ENCODE data around the gene FAM53B.
A peak's percentile ranks its signal among the peaks of the same experiment; 100 is the strongest.
"Not testable (repeated sequence)": the region's sequence is repeated elsewhere in the genome, so short reads cannot be mapped to it uniquely, and the experiment has no call there.

The FAM53B gene

DNA sequence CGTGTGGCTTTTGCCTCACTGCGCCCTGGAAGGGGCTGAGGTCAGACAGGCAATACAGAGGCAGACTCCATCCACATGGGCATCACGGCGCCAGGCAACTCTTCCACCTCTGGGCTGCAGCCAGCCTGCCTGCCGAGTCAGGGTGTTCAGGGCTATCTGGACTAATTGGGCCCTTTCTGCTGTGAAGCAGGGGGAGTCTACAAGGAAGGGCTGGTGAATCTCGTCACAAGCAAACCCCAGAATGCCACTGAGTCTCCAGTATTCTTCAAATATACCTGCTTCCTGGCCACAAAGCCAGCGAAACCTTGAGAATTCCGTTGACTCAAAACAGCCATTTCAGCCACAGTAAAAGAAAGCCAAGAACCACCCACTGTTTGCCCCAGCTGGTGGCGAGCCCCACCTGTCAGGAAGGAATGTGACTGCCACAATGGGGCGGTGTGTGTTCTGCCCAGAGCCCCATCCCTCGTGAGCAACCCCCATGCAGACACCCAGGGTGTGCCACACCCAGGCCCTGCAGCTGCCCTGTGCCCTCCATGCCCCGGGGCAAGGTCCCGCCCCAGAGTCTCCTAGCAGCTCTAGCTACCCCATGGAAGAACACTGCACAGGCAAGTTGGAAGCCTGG, 117.3 kb downstream of the FAM53B start:
- peak; percentile 43 for DNase-seq (ENCODE audit: low spot score)

DNA sequence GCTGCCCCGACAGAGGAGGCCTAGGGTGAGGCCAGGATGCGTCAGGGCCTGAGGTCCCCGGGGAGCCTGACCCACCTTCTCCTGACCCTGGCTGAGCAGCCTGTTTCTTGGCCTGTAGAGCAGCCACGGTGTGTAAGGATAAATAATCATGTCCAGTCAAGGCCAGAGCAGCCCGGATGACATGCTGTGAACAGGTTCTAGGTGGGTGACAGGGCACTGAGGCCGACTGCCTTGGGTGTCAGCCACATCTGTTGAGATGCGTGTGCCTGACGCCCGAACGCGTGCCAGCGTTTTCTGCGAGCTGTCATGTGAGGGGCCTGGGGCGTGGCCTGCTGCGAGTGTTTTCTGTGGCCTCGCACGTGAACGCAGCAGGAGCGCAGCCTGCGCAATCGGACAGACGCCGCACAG, 118.3 kb downstream of the FAM53B start:
- DNase-seq (ENCODE audit: low spot score): no peak

DNA sequence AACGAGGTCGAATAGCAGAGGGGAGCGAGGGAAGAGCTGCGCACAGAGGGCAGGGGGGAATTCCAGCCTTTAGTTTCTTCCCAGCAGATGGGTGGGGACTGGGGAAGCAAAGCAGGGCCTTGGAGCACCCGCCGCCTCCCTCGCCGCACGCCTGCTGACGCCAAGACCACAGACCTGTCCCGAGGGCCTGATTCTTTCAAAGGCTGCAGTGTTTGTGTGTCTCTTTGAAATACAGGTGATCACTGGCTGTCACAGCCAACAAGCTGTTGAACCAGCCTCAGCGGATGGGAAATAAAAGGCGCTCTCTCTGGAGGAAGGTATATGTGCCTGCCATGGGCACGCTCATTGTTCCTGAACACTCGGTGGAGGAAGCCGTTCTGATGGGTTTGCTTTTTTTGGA, 119.3 kb downstream of the FAM53B start:
- no peak for DNase-seq (ENCODE audit: low spot score)

DNA sequence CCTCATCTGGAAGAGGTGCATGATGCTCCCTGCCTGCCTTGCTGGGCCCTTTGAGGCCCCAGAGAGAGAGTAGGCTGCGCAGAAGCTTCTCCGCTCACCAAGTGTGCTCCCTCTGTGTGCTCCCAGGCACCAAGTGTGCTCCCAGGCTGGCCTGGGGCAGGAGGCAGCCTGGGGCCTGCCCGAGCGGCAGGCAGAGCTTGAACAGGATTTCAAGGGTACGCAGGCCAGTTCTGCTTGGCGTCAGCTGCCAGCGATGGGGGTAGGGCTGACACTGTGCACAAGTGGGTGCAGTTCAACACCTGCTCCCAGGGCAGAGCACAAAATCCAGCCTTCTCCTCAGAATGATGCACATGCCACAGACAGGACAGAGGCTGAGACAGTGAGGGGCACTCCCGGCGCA, 119.7 kb downstream of the FAM53B start:
- DNase-seq (ENCODE audit: low spot score): no peak

DNA sequence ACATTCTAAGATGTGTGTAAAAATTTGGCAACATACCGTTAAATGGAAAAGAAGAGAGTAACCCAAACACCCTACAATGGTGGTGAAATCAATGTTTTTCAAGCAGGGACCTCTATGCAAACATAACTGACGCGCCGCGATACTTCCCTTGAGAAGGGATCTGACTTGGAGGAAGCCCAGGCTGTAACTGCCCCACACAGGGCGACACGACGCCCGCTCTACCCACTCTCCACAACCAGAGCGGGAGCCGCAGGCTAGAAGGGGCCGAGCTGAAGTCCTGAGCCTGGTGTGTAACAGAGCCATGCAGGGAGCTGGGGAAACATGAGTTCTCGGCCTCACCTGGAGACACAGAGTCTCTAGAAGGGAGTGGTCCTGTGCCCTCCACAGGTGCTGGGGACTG, 120.2 kb downstream of the FAM53B start:
- DNase-seq (ENCODE audit: low spot score): no peak

DNA sequence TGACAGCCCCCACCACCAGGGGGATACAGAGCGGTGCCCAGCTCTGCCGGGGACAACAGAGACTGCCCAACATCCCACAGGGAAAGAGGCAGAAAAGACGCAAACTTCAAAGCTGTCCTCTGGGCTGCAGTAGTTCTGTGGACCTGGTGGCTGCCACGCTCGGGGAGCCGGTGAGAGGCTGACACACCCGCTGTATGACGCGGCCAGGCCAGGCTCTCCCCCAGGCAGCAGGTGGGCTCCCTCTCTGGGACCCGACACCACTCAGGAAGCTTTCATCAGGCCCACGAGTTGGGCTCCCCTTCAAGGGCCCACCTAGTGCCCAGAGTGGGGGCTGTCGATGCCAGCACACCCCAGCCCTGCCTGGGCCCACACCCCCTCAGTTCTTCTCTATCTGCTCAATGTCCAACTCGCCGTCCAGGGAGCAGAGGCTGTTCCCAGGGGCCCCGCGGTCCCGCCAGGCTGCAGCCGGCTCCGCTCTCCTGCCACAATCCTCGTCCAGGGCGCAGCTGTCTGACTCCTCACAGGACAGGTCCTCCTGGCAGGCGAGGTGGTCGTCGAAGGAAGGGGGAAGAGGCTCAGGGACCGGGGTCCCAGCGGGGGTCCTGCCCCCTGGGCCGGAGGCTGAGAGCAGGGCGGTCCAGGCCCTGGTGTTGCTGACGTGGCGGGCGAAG, 121.2 kb downstream of the FAM53B start:
- no peak for DNase-seq (ENCODE audit: low spot score)

DNA sequence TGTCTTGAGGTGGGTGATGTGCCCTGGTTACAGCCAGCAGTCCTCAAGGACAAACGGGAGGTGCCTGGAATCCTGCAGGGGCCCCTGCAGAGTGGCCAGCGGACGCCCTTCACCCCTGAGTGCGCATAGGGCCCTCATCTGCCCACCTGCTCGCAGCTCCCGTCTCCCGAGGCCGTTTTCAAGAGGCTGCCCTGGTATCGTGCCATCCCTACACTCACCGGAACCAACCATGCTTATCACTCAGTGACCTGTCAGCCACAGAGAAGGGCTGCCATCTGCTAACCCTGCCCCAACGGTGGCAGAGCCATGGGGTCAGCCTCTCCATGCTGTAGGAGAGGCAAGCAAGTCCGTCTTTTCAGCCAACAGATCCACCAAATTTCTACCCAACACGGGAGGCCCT, 122.0 kb downstream of the FAM53B start:
- no peak for DNase-seq (ENCODE audit: low spot score)

DNA sequence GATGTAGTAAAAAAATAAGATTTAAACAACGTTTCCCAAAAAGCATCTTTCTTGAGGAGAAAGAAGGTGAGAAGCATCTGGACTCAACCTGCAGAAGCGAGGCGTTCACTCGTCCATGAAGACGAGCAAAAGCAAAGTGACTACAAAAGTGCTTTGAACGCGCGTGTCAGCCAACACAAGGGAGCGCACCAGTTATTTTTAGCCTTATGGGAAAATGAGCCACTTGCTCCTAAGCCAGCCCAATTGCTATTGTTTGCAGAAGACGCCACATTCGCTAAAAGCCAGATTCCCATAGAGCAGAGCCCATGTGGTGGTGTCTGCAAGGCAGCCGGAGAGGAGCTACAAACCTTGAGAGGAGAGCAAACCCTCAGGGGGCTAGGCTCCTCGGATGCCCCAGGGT, 122.5 kb downstream of the FAM53B start:
- no peak for DNase-seq (ENCODE audit: low spot score)

DNA sequence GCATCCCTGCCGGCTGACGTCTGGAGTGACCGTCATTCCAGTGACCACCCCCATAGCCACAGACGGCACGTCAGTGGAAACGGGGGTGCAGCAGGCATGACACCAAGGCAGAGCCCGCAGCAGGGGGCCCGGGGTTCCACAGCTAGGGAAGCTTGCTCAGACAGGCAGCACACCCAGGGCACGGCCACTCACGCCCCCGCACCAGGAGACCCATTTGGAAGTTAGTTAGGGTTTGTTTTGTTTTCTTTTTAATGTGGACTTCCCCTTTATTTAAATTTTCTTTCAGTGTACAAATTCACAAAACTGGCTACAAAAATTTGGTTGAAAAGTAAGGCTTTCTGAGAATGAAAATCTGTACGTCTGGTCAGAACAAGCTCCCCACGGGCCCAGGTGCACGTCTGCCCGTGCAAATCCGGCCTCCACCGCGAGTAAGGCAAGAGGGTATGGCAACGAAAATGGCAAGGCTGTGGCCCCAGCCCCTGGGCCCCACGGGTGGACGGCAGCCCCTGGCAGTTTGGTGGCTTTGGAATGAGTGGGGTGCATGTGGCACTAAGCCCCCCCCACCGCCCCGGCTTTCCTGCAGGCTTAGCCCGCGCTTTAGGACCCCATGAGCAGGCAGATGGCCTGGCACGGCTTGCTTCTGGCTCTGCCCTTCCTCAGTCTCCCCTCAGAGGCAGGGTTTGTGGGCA, 124.2 kb downstream of the FAM53B start:
- DNase-seq (ENCODE audit: low spot score): peak; percentile 53

DNA sequence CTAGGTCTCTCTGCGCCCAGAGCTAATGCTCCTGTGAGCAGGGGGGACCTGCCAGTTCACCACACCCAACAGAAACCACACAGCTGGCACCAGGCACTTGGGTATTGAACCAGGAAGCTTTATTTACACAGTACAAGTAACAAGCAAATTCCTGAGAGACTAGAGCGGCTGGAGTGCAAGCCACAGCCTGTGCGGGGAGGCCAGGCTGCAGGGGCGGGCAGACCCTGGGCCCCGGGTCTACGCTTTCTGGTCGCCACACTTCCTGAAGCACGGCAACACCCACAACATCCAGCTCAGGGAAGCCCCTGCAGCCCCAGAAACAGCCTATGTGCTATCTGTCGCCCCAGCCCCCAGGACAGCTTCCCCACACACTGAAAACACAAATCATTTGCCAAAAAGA, 125.0 kb downstream of the FAM53B start:
- peak; percentile 47 for DNase-seq (ENCODE audit: low spot score)

DNA sequence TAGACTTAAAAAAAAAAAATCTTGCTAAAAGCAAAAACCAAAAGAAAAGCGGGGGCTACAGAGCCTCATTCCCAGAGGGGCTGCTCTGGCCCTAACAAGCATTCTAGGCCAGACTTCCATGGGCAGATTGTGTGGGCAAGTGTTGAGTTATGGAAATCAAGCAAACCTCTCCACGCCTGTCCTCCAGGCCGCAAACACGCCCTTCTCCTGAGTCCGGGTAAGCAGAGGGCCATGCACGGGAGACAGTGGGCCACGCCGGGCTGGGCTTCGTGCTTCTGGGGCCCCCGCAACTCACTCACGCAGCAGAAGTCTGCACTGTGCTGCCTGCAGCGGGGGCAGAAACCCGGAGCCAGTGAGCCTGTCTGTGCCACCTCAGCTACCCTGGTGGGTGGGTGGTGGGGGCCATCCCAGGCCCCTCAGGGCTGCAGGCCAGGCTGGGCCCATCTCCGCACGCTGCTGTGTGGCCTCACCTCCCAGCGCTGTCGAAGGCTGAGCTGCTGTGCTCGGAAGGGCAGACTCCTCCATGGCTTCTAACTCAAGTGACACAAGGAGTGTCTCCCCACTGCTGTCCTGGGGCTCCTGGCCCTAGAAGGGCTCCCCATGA, 125.6 kb downstream of the FAM53B start:
- no peak for DNase-seq (ENCODE audit: low spot score)

DNA sequence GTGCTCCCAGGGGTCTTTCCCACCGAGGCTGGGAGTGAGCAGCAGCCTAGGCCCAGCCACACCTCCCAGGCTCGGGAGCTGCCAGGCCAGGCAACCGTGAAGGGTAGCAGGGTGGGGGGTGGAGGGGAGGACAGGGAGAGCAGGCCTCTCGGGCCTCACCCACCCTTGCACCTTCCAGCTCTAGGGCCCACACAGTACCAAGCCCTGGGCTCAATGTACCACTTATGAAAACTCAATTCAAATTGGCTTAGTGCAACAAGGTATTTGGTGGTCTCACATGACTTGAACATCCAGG, 127.4 kb downstream of the FAM53B start:
- no peak for DNase-seq (ENCODE audit: low spot score)

DNA sequence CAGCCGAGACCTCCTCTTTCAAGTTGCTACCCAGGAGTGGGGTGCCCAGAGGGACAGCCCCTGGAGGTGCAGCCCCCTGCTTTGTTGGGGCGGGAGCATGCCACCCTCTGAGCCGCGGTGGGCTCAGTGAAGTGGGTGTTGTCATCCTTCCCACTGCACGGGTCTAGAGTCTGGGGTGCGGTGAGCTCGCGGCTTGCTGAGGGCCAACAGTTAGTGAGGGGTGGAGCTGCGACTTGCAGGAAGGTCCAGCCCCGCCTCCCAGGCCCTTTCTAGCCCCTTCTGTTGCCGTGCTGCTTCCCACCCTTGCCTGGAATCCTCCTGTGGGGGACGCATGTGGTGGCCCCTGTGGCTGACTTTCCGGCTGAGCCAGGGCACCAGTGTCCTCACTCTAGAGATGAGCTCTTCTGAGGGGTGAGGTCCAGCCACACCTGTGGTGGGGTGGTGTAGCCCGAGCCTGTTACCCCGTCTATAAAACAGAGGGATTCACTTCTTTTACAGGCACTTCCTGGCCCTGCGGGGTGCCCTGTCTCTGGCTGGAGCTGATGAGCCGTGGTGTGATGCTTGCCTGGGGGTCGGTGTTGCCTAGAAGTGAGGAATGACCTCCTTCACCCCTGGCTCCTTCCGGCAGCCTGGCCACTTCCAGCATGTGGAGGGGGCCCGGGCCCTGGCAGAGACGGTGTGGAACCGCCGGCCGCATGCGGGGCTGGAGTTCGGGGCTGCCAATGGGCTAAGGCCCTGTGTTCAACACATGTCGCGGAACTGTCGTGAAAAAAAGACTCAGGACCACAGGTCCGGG, 127.9 kb downstream of the FAM53B start:
- no peak for DNase-seq (ENCODE audit: low spot score)

DNA sequence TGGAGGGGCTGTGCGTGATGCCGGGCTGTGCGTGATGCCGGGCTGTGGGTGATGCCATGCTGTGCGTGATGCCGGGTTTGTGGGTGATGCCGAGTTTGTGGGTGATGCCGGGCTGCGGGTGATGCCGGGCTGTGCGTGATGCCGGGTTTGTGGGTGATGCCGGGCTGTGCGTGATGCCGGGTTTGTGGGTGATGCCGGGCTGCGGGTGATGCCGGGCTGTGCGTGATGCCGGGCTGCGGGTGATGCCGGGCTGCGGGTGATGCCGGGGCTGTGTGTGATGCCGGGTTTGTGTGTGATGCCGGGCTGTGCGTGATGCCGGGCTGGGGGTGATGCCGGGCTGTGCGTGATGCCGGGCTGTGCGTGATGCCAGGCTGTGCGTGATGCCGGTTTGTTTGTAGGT, 128.9 kb downstream of the FAM53B start:
- DNase-seq (ENCODE audit: low spot score): no peak

DNA sequence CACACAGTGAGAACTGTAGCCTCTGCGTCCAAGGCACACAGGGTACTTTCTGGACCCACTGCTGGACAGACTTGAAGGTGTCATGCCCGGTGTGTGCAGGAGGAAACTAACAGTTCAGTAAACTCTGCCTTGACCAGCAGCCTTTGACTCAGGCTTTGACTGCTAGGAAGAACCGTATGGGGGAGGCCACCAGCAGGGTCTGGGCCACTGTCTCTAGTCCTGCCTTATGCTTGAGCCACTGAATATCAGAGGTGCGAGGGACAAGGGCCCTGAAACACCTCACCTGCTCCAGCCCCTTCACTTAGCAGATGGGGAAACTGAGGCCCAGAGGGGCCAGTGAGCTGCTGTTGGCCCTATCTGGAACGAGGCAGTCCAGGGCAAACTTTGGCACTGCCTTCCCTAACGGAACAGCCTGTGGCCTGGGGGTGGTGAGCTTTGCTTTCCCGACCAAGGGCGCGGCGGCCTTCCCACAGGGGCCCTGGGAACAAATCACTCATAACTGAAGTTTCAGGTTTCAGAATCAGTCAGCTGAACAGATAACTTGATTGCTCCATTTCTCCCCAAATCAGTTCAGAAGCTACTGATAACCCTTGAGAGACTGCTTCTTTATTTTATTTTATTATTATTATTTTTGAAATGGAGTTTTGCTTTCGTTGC, 130.0 kb downstream of the FAM53B start:
- DNase-seq (ENCODE audit: low spot score): no peak

DNA sequence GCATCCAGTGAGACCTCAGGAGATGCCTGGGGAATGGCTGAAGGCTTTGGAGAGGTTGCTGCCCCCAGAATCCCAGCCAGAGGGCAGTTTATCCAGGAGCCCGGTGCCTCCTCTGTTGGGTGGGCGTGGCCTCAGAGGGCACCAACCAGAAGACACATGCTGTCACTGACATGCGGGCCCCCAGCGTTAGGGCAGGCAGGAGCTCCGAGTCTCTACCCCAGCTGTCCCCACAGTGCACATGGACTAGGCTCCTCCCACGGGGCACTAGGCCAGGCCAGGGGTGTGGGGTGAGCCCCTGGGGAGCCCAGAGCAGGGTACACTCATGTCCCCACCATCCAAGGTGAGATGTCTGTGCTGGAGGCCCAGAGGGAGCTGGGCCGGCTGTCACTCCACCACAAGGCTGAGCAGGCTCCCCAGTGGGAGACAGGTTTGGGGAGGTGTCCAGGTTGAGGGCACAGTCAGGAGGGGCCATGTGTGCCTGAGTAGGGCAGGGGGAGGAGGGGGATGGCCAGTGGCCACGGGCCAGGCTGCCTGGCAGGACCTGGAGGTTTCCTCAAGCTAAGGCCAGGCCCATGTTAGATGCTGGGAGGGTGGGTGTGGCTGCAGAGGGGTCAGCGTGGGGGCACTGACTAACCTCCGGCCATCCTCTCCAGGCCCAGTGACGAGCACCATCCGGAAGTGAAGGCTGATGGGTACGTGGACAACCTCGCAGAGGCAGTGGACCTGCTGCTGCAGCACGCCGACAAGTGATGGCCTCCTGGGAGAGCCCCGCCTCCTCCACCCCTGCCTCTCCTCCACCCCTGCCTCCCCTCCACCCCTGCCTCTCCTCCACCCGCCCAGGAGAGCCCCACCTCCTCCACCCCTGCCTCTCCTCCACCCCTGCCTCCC, 131.3 kb downstream of the FAM53B start:
- peak; percentile 89 for DNase-seq (ENCODE audit: low spot score)

DNA sequence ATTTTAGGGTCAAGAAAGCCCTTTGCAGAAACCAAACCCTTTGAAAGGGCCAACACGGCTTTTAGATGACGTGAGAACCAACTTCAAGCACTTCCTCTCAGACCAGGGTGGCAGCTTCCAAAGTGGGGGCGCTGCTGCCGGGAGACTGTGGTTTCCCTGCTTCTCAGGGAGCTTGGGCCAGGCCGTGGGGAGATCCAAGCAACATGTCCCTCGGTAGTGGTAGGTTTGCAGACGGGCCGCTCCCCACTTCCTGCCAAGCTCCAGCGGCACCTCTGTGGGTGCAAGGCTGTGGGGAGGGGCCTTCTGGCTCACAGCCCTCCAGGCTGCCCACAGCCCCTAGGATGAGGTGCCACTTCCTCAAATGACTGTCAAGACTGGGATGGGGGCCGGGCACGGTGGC, 132.4 kb downstream of the FAM53B start:
- peak; percentile 45 for DNase-seq (ENCODE audit: low spot score)

DNA sequence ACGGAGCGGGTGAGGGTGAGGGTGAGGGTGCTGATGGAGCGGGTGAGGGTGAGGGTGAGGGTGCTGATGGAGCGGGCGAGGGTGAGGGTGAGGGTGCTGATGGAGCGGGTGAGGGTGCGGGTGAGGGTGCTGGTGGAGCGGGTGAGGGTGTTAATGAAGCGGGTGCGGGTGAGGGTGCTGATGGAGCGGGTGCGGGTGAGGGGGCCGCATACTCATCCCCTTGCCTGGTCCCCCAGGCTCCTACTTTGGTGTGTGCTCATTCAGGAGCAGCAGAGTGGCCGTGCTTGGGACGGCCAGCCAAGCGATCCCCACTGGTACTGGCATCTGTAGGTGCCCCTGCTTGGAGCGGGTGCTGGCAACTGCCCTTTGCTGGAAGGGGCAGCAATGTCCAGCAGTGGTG, 133.3 kb downstream of the FAM53B start:
- DNase-seq (ENCODE audit: low spot score): not testable (repeated sequence)

DNA sequence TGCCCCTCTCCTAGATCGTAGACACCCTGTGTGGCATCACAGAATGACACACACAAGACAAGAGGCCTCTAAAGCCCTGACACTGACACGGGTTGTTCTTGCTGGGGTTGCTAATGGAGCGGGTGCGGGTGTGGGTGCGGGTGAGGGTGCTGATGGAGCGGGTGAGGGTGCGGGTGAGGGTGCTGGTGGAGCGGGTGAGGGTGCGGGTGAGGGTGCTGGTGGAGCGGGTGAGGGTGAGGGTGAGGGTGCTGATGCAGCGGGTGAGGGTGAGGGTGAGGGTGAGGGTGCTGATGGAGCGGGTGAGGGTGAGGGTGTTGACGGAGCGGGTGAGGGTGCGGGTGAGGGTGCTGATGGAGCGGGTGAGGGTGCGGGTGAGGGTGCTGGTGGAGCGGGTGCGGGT, 134.0 kb downstream of the FAM53B start:
- DNase-seq (ENCODE audit: low spot score): not testable (repeated sequence)

DNA sequence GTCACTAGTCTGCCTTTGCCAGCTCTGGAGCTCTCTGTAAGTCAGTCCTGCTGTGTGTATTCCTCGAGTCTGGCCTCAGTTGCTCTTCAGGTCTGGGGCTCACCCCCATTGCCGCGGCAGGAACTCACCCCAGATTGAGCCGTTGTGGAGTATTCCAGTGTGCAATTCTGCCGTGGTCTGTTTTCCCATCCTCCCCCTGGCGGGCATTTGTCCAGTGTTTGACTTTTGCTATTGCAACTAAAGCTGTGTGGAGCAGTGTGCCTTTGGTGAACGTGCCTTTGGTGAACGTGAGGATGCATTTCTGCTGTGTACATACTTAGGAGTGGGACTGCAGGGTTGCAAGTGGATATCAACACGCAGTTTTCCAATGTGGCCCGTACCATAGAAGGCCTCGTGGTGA, 134.5 kb downstream of the FAM53B start:
- DNase-seq (ENCODE audit: low spot score): no peak

Measured in NAMALWA (cell line).